ENCODE results near the gene OAT.

- TF ChIP-seq CTCF (IDR thresholded peaks at IDR 0.05) (no peak), POLR2A (IDR thresholded peaks at IDR 0.05) (no peak)
Observed at GRCh38 chr10:124416733-124417132, 2.0 kb downstream of the OAT start.
